Measurements from ENCODE around the gene DIAPH2. TPM values are rescaled to one million over a fixed set of nuclear protein-coding genes. Genes with fewer than 3 reads are reported as not detected.

The DIAPH2 gene
- total and polyA plus RNA-seq, 9 donors = 8.1 to 30.9 (median 24.2) TPM

- H3K27ac ChIP-seq = no peak overlapping the region
- TF ChIP-seq CTCF (IDR thresholded peaks at IDR 0.05) = no peak
- no peak for TF ChIP-seq POLR2A (IDR thresholded peaks at IDR 0.05)
- TF ChIP-seq EP300 (IDR thresholded peaks at IDR 0.05) = no peak
- no peaks in the 10 kb centered on the region for H3K4me1 ChIP-seq (ENCODE audit: insufficient read depth)
- 95 to 97% (median 95%) methylated on average over 1 of the region's 1 CpG for WGBS, 3 donors
- no peak for DNase-seq
- no peaks in the 10 kb centered on the region for H3K27me3 ChIP-seq
- intact Hi-C loops (cut with DNase I) = no loop called here
- H3K4me3 ChIP-seq = no peak overlapping the region
- no peaks in the 10 kb centered on the region for H3K9me3 ChIP-seq
- H3K36me3 ChIP-seq = no peaks in the 10 kb centered on the region
These were observed 644.3 kb downstream of the DIAPH2 start for GRCh38 chrX:97328853-97329390.

- no peak for DNase-seq
- no peaks in the 10 kb centered on the region for H3K9me3 ChIP-seq
- intact Hi-C loops (cut with DNase I) = no loop called here
- no peaks in the 10 kb centered on the region for H3K4me1 ChIP-seq (ENCODE audit: insufficient read depth)
- no peaks in the 10 kb centered on the region for H3K27me3 ChIP-seq
- WGBS, 3 donors = 84 to 95% (median 84%) methylated on average over 1 of the region's 1 CpG
- H3K36me3 ChIP-seq = no peaks in the 10 kb centered on the region
- no peak for TF ChIP-seq EP300 (IDR thresholded peaks at IDR 0.05)
- TF ChIP-seq CTCF (IDR thresholded peaks at IDR 0.05) = no peak
- no peak for TF ChIP-seq POLR2A (IDR thresholded peaks at IDR 0.05)
- no peak overlapping the region for H3K27ac ChIP-seq
- H3K4me3 ChIP-seq = no peak overlapping the region
These were observed 645.5 kb downstream of the DIAPH2 start for GRCh38 chrX:97330151-97330550.

- no peaks in the 10 kb centered on the region for H3K9me3 ChIP-seq
- H3K4me3 ChIP-seq = no peak overlapping the region
- intact Hi-C loops (cut with DNase I) = no loop called here
- no peak for DNase-seq
- TF ChIP-seq POLR2A (IDR thresholded peaks at IDR 0.05) (no peak), CTCF (IDR thresholded peaks at IDR 0.05) (no peak), EP300 (IDR thresholded peaks at IDR 0.05) (no peak)
- WGBS, 3 donors = 68 to 86% (median 69%) methylated on average over 3 of the region's 3 CpGs
- no peak overlapping the region for H3K27ac ChIP-seq
- no peaks in the 10 kb centered on the region for H3K36me3 ChIP-seq
- H3K4me1 ChIP-seq (ENCODE audit: insufficient read depth) = no peaks in the 10 kb centered on the region
- H3K27me3 ChIP-seq = no peaks in the 10 kb centered on the region
These were observed 648.3 kb downstream of the DIAPH2 start for GRCh38 chrX:97332963-97333362.

- no peaks in the 10 kb centered on the region for H3K4me1 ChIP-seq (ENCODE audit: insufficient read depth)
- H3K4me3 ChIP-seq = no peak overlapping the region
- no peaks in the 10 kb centered on the region for H3K27me3 ChIP-seq
- DNase-seq = no peak
- H3K36me3 ChIP-seq = no peaks in the 10 kb centered on the region
- no peak overlapping the region for H3K27ac ChIP-seq
- no peaks in the 10 kb centered on the region for H3K9me3 ChIP-seq
- TF ChIP-seq POLR2A (IDR thresholded peaks at IDR 0.05) (no peak), EP300 (IDR thresholded peaks at IDR 0.05) (no peak), CTCF (IDR thresholded peaks at IDR 0.05) (no peak)
- intact Hi-C loops (cut with DNase I) = no loop called here
- 85 to 88% (median 87%) methylated on average over 9 of the region's 9 CpGs for WGBS, 3 donors
These were observed 650.2 kb downstream of the DIAPH2 start for GRCh38 chrX:97334850-97335249.
